GM10248 (cell line): ENCODE measurements around the gene HGFAC.

ENCODE experiments used
- CTCF ChIA-PET: fragments of 300-600 bp; sonication (Branson Sonifier 250); formaldehyde crosslinking; extraction: SDS; loops from one replicate; lab custom pipeline; 2021; ENCODE audit warnings: antibody characterized with exemption; lab: Yijun Ruan, JAX
- POLR2A ChIA-PET: fragments of 350-650 bp; sonication (Branson Sonifier 250); formaldehyde crosslinking; extraction: SDS; loops from one replicate; lab custom pipeline; 2020; ENCODE audit warnings: antibody characterized with exemption; lab: Yijun Ruan, JAX
- DNase-seq: peaks from one replicate; pipeline ENCODE4 v3.0.0; 2012; ENCODE audit errors: extremely low spot score
- TF ChIP-seq, protein P1 (sequence below): IDR thresholded peaks from 2 replicates; pipeline ENCODE4 v1.5.1; 2012; ENCODE audit warnings: mild to moderate bottlenecking, low read depth; ENCODE audit errors: extremely low read depth, missing control alignments, control extremely low read depth

HGFAC gene

DNA sequence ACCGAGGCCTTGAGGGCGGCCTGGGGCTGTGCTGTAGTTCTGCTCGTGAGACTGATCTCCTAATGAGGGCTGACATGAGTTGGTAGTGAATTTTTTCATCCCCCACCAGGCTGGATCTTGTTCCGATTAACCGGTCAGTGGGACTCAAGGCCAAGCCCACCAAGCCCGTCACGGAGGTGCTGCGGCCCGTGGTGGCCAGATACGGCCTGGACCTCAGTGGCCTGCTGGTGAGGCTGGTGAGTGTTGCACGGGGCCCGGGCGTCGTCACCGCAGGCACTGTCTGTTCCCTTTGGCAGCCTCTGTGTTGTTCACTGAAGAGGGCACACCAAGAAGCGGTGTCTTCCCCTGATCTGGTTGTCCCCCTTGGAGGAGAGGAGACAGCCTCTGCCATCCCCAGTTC is 18.4 kb upstream of the HGFAC start:
- ChIA-PET POLR2A (no interaction called here), CTCF (no interaction called here)
- DNase-seq = no peak
- TF ChIP-seq, protein P1, sequence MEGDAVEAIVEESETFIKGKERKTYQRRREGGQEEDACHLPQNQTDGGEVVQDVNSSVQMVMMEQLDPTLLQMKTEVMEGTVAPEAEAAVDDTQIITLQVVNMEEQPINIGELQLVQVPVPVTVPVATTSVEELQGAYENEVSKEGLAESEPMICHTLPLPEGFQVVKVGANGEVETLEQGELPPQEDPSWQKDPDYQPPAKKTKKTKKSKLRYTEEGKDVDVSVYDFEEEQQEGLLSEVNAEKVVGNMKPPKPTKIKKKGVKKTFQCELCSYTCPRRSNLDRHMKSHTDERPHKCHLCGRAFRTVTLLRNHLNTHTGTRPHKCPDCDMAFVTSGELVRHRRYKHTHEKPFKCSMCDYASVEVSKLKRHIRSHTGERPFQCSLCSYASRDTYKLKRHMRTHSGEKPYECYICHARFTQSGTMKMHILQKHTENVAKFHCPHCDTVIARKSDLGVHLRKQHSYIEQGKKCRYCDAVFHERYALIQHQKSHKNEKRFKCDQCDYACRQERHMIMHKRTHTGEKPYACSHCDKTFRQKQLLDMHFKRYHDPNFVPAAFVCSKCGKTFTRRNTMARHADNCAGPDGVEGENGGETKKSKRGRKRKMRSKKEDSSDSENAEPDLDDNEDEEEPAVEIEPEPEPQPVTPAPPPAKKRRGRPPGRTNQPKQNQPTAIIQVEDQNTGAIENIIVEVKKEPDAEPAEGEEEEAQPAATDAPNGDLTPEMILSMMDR = no peak

DNA sequence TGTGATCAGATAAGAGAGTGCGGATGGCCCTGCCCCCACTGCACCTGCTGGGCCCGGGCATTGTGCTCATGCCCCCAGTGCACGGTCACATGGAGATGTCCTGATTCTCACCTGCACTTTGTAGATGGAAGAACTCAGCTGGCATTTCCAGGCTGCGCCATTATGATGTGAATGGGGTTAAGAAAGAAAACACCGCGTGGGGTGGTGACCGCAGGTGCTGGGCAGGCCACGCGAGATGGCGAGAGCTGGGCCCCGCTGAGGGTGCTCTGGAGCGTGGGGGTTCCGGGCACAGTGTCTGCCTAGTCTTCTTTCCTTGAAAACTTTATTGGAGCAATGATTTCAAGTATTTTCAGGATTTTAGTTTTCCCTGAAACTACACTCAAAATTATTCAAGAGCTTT is 17.8 kb upstream of the HGFAC start:
- ChIA-PET CTCF (interaction anchor here (1.3 kb wide), 1 partner anchor 78 kb away, joined by 4 read pairs; no protein-coding TSS in a partner anchor), POLR2A (no interaction called here)
- TF ChIP-seq, protein P1 = no peak
- no peak for DNase-seq

GRCh38 chr4:3424522-3425095 is 17.2 kb upstream of the HGFAC start:
- CTCF ChIA-PET = interaction anchor here (1.3 kb wide), 1 partner anchor 78 kb away, joined by 4 read pairs; no protein-coding TSS in a partner anchor
- no peak for DNase-seq
- TF ChIP-seq, protein P1 = no peak
- POLR2A ChIA-PET = interaction anchor here (0.7 kb wide), 1 partner anchor 342 kb away, joined by 5 read pairs; no protein-coding TSS in a partner anchor

GRCh38 chr4:3426465-3427133 is 15.2 kb upstream of the HGFAC start:
- TF ChIP-seq, protein P1 = no peak
- CTCF ChIA-PET = interaction anchor here (1.1 to 1.9 kb wide), 2 partner anchors 78 to 80 kb away, joined by 3 to 4 read pairs; no protein-coding TSS in a partner anchor
- DNase-seq = no peak
- POLR2A ChIA-PET = no interaction called here

DNA sequence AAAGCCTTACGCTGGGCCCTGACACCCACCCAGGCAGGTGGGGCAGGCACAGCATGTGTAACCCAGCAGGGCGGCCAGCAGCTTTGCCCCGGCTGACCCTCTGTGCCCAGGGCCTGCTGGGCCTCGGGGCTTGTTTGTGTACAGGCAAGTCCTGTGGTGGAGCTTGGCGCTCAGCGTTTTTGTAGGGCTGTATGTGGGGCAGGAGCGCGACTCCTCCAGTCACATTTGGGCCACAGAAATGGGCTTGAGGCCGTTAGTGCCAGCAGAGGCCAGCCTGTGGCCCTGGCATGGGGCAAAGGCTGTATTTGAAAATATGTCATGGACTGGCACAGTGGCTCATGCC is 14.7 kb upstream of the HGFAC start:
- ChIA-PET CTCF (interaction anchor here (0.8 to 1.9 kb wide), 2 partner anchors 8 to 79 kb away, joined by 3 to 4 read pairs; no protein-coding TSS in a partner anchor), POLR2A (no interaction called here)
- TF ChIP-seq, protein P1 = no peak
- no peak for DNase-seq

DNA sequence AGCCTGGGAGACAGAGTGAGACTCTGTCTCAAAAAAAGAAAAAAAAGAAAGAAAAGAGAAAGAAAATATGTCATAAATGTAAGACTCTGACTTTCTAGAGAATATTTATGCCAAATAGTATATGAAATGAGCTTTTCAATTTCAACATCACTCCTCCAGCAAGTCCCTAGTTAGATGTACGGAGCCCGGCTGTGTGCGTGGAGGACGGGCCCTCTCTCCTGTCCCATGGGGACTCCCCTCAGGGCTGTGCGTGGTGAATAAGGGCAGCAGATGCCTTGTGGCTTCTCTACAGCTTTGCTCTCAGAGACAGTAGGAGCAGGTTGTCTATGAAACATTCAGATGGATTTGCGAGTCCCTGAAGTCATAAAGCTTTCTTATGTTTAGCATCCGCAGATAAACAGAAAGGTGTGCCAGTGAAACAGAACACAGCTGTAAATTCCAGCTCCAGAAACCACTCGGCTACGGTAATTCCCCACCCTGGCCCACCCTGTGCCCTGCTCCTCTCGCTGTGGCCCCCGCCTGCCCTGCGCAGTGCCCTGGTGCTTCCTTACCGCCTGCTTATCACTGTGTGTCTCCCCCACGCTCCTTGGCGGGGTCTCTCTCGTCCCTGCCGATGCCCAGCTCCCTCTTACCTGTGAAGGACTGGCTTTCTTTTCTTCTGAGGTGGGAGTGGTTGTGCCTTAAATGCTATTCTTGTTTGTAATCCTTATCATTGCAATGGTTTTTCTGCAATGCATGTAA is 13.9 kb upstream of the HGFAC start:
- POLR2A ChIA-PET = no interaction called here
- TF ChIP-seq, protein P1 = no peak
- CTCF ChIA-PET = interaction anchor here (0.8 to 1.9 kb wide), 4 partner anchors 9 to 80 kb away, joined by 3 to 7 read pairs (median 4); no protein-coding TSS in a partner anchor
- DNase-seq = no peak
